ENCODE measurements around the gene PPID.
"Not testable (repeated sequence)": the region's sequence is repeated elsewhere in the genome, so short reads cannot be mapped to it uniquely, and the experiment has no call there.

PPID gene

GRCh38 chr4:158729716-158730559 lies 6.7 kb upstream of the PPID start:
- peak; percentile 73 for DNase-seq

GRCh38 chr4:158728236-158728635 lies 5.0 kb upstream of the PPID start:
- no peak for DNase-seq

GRCh38 chr4:158726633-158727032 lies 3.4 kb upstream of the PPID start:
- peak; percentile 78 for DNase-seq

- no peak for DNase-seq
These were observed 1.4 kb upstream of the PPID start for GRCh38 chr4:158724637-158725036.

GRCh38 chr4:158722291-158722916 lies 792 bp downstream of the PPID start:
- DNase-seq, result peak; percentile 74

- DNase-seq, result no peak
These were observed 1.5 kb downstream of the PPID start for GRCh38 chr4:158721680-158722079.

- no peak for DNase-seq
These were observed 7.4 kb downstream of the PPID start for GRCh38 chr4:158715802-158716201.

- no peak for DNase-seq
These were observed 8.3 kb downstream of the PPID start for GRCh38 chr4:158714937-158715336.

GRCh38 chr4:158712622-158713021 lies 10.6 kb downstream of the PPID start:
- not testable (repeated sequence) for DNase-seq

GRCh38 chr4:158710814-158711213 lies 12.4 kb downstream of the PPID start:
- DNase-seq, result no peak

- no peak for DNase-seq
These were observed 18.9 kb downstream of the PPID start for GRCh38 chr4:158704274-158704673.

GRCh38 chr4:158688813-158689212 lies 34.4 kb downstream of the PPID start:
- DNase-seq, result no peak

- no peak for DNase-seq
These were observed 41.1 kb downstream of the PPID start for GRCh38 chr4:158682066-158682465.

- no peak for DNase-seq
These were observed 41.6 kb downstream of the PPID start for GRCh38 chr4:158681629-158682028.

- no peak for DNase-seq
These were observed 44.4 kb downstream of the PPID start for GRCh38 chr4:158678767-158679166.

- DNase-seq, result no peak
These were observed 47.1 kb downstream of the PPID start for GRCh38 chr4:158676076-158676475.

- DNase-seq, result no peak
These were observed 49.6 kb downstream of the PPID start for GRCh38 chr4:158673633-158674032.

- peak; percentile 99 for DNase-seq
These were observed 51.0 kb downstream of the PPID start, which contains the start of gene ETFDH for GRCh38 chr4:158671915-158672806. TSS of gene ETFDH (plus strand) at chr4:158672296. CDS start at chr4:158672457, 161 bp downstream.

- no peak for DNase-seq
These were observed 51.6 kb downstream of the PPID start, which contains the start of gene C4orf46 for GRCh38 chr4:158671665-158671914. TSS of gene C4orf46 (minus strand) at chr4:158671887. CDS start at chr4:158671801, 86 bp downstream.

GRCh38 chr4:158670975-158671664 lies 52.1 kb downstream of the PPID start:
- DNase-seq, result peak; percentile 90

- no peak for DNase-seq
These were observed 53.9 kb downstream of the PPID start for GRCh38 chr4:158669310-158669709.

- DNase-seq, result peak; percentile 35
These were observed 55.5 kb downstream of the PPID start for GRCh38 chr4:158667651-158668198.
